Trophoblast cell (in vitro differentiated cells and primary cell): ENCODE results near the gene LRMDA.

Experiments
- DNase-seq, 2 donors: peaks; one replicate each; pipeline ENCODE4 v3.0.0-alpha.2; 2016
- H2AFZ ChIP-seq: 2 replicates; pipeline ENCODE4 v1.6.1; 2013; ENCODE audit warnings: low read length, moderate library complexity, mild to moderate bottlenecking; ENCODE audit not compliant: insufficient read depth, poor library complexity
- H2AK5ac ChIP-seq: 2 replicates; pipeline ENCODE4 v1.6.1; 2013; ENCODE audit warnings: mild to moderate bottlenecking, low read length
- H2BK120ac ChIP-seq: 2 replicates; pipeline ENCODE4 v1.6.1; 2013; ENCODE audit warnings: low read length, mild to moderate bottlenecking, moderate library complexity; ENCODE audit not compliant: insufficient read depth, poor library complexity
- H2BK12ac ChIP-seq: 2 replicates; pipeline ENCODE4 v1.6.1; 2013; ENCODE audit warnings: mild to moderate bottlenecking, low read length, moderate library complexity
- H2BK5ac ChIP-seq: 2 replicates; pipeline ENCODE4 v1.6.1; 2013; ENCODE audit warnings: low read length, low read depth, moderate library complexity, mild to moderate bottlenecking; ENCODE audit not compliant: poor library complexity
- H3K14ac ChIP-seq: 2 replicates; pipeline ENCODE4 v1.6.1; 2013; ENCODE audit warnings: mild to moderate bottlenecking, low read length
- H3K18ac ChIP-seq: 2 replicates; pipeline ENCODE4 v1.6.1; 2013; ENCODE audit warnings: mild to moderate bottlenecking, low read length
- H3K23ac ChIP-seq: 2 replicates; pipeline ENCODE4 v1.6.1; 2013; ENCODE audit warnings: low read length
- H3K27ac ChIP-seq: 2 replicates; pipeline ENCODE4 v1.5.1; 2013; ENCODE audit warnings: low read depth, mild to moderate bottlenecking, inconsistent platforms, low read length, moderate library complexity
- H3K27me3 ChIP-seq: 2 replicates; pipeline ENCODE4 v1.6.1; 2013; ENCODE audit warnings: inconsistent platforms, mild to moderate bottlenecking, low read length, moderate library complexity; ENCODE audit not compliant: insufficient read depth
- H3K36me3 ChIP-seq, 2 experiments: 1 replicate in 1 of 2; 2 replicates in 1 of 2; pipeline ENCODE4 v1.6.1; 2013; ENCODE audit warnings: low read length in 2 of 2, mild to moderate bottlenecking in 2 of 2, moderate library complexity in 1 of 2; ENCODE audit not compliant: insufficient read depth in 2 of 2, control insufficient read depth in 1 of 2
- H3K4ac ChIP-seq: 2 replicates; pipeline ENCODE4 v1.6.1; 2013; ENCODE audit warnings: low read depth, mild to moderate bottlenecking, low read length, moderate library complexity
- H3K4me1 ChIP-seq, 2 experiments: 1 replicate in 1 of 2; 2 replicates in 1 of 2; pipeline ENCODE4 v1.6.1; 2013; ENCODE audit warnings: low read length in 2 of 2, mild to moderate bottlenecking in 2 of 2, moderate library complexity in 1 of 2; ENCODE audit not compliant: insufficient read depth in 2 of 2, control insufficient read depth in 1 of 2
- H3K4me2 ChIP-seq: 2 replicates; pipeline ENCODE4 v1.6.1; 2013; ENCODE audit warnings: inconsistent platforms, mild to moderate bottlenecking, low read length, moderate library complexity
- H3K4me3 ChIP-seq: 2 replicates; pipeline ENCODE4 v1.5.1; 2013; ENCODE audit warnings: mild to moderate bottlenecking, low read depth, low read length, inconsistent platforms
- H3K79me1 ChIP-seq: one replicate; pipeline ENCODE4 v1.6.1; 2013; ENCODE audit warnings: low read length
- H3K79me2 ChIP-seq: 2 replicates; pipeline ENCODE4 v1.6.1; 2013; ENCODE audit warnings: low read length, mild to moderate bottlenecking; ENCODE audit not compliant: control insufficient read depth, insufficient read depth, poor library complexity
- H3K9ac ChIP-seq: 2 replicates; pipeline ENCODE4 v1.6.1; 2013; ENCODE audit warnings: mild to moderate bottlenecking, low read length
- H3K9me3 ChIP-seq: 2 replicates; pipeline ENCODE4 v1.6.1; 2013; ENCODE audit warnings: low read depth, mild to moderate bottlenecking, control low read depth, inconsistent platforms, low read length; ENCODE audit not compliant: insufficient read depth
- H4K12ac ChIP-seq: 2 replicates; pipeline ENCODE4 v1.6.1; 2013; ENCODE audit warnings: low read depth, mild to moderate bottlenecking, low read length, moderate library complexity
- H4K8ac ChIP-seq: 2 replicates; pipeline ENCODE4 v1.6.1; 2013; ENCODE audit warnings: low read depth, mild to moderate bottlenecking, low read length, moderate library complexity
- H4K91ac ChIP-seq: one replicate; pipeline ENCODE4 v1.6.1; 2013; ENCODE audit warnings: low read depth, mild to moderate bottlenecking, low read length, moderate library complexity
- WGBS: extraction: QIAGEN DNeasy Blood & Tissue Kit; methylation state at CpG from one replicate; pipeline ENCODE4 v1.1.7; 2013; ENCODE audit warnings: missing lambda C conversion rate; ENCODE audit not compliant: insufficient read length, insufficient coverage; ENCODE audit errors: extremely low coverage; 5-methylcytosine and 5-hydroxymethylcytosine counted together

Gene LRMDA

GRCh38 chr10:75498884-75499350 lies 67.5 kb downstream of the LRMDA start:
- Histone ChIP-seq H3K27me3 (no peaks in the 10 kb centered on the region), H4K12ac (no peak overlapping the region), H4K8ac (no peak overlapping the region), H2BK12ac (no peak overlapping the region), H3K79me2 (no peaks in the 10 kb centered on the region), H3K27ac (no peak overlapping the region), H2BK5ac (no peak overlapping the region), H3K18ac (no peak overlapping the region), H3K9ac (no peak overlapping the region), H3K36me3 (no peaks in the 10 kb centered on the region), H3K14ac (no peak overlapping the region), H3K4me2 (no peak overlapping the region), H2BK120ac (no peak overlapping the region), H2AFZ (no peak overlapping the region), H3K79me1 (no peaks in the 10 kb centered on the region), H4K91ac (no peak overlapping the region), H3K9me3 (no peaks in the 10 kb centered on the region), H2AK5ac (no peak overlapping the region), H3K23ac (no peak overlapping the region), H3K4ac (no peak overlapping the region), H3K4me1 (no peaks in the 10 kb centered on the region), H3K4me3 (no peak overlapping the region)
- WGBS, result no CpG with 5 or more reads among the region's 5 CpGs
- DNase-seq, result no peak

- H3K27ac ChIP-seq, result no peak overlapping the region
Measured at GRCh38 chr10:75499556-75500160, 68.2 kb downstream of the LRMDA start.

DNA sequence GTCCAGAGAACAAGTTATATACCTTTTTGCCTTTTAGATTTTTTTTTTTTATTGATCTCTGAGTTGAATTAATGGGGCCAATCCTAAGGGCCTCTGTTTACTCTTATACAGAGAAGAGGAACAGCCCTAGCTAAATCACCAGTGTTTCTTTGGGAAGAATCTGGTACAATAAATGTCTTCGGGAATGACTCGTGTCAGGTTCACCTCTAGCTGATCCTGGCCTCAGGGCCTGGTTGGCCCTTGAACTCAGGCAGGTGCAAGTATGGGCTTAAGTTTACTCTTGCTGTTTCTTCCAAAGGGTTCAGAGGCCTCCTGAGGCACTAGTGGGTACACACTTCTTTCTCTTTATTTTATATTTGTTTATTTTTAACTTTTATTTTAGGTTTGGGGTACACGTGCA lies 71.0 kb downstream of the LRMDA start:
- no peak overlapping the region for H2BK12ac ChIP-seq
- H3K4ac ChIP-seq, result no peak overlapping the region
- no peak overlapping the region for H3K18ac ChIP-seq
- H2AK5ac ChIP-seq, result no peak overlapping the region
- H3K23ac ChIP-seq, result no peak overlapping the region
- no peak overlapping the region for H4K8ac ChIP-seq
- H3K79me1 ChIP-seq, result no peaks in the 10 kb centered on the region
- H3K9ac ChIP-seq, result no peak overlapping the region
- H3K4me2 ChIP-seq, result no peak overlapping the region
- no peak overlapping the region for H3K27ac ChIP-seq
- H3K79me2 ChIP-seq, result no peaks in the 10 kb centered on the region
- no peaks in the 10 kb centered on the region for H3K36me3 ChIP-seq
- H3K14ac ChIP-seq, result no peak overlapping the region
- no peak for DNase-seq
- H3K4me1 ChIP-seq, result peaks cover 0 to 2% of the 10 kb centered on the region in 2 experiments
- H3K27me3 ChIP-seq, result no peaks in the 10 kb centered on the region
- H4K12ac ChIP-seq, result no peak overlapping the region
- H2BK120ac ChIP-seq, result no peak overlapping the region
- no peak overlapping the region for H3K4me3 ChIP-seq
- no peaks in the 10 kb centered on the region for H3K9me3 ChIP-seq
- no peak overlapping the region for H4K91ac ChIP-seq
- no peak overlapping the region for H2BK5ac ChIP-seq
- WGBS, result no CpG with 5 or more reads among the region's 3 CpGs
- H2AFZ ChIP-seq, result no peak overlapping the region

More at GRCh38 chr10:75499556-75500160, 68.2 kb downstream of the LRMDA start:
- no peaks in the 10 kb centered on the region for H3K9me3 ChIP-seq
- no peak overlapping the region for H2BK120ac ChIP-seq
- no peak overlapping the region for H2AFZ ChIP-seq
- no peak overlapping the region for H4K12ac ChIP-seq
- H3K79me2 ChIP-seq, result no peaks in the 10 kb centered on the region
- no peak overlapping the region for H3K23ac ChIP-seq
- H4K8ac ChIP-seq, result no peak overlapping the region
- H3K36me3 ChIP-seq, result no peaks in the 10 kb centered on the region
- no peaks in the 10 kb centered on the region for H3K4me1 ChIP-seq
- H3K79me1 ChIP-seq, result no peaks in the 10 kb centered on the region
- no peak overlapping the region for H3K4ac ChIP-seq
- H2BK12ac ChIP-seq, result no peak overlapping the region
- H2AK5ac ChIP-seq, result no peak overlapping the region
- H3K9ac ChIP-seq, result no peak overlapping the region
- DNase-seq, result no peak
- H4K91ac ChIP-seq, result no peak overlapping the region
- H3K27me3 ChIP-seq, result no peaks in the 10 kb centered on the region
- no CpG with 5 or more reads among the region's 4 CpGs for WGBS
- no peak overlapping the region for H2BK5ac ChIP-seq
- H3K4me2 ChIP-seq, result no peak overlapping the region
- no peak overlapping the region for H3K4me3 ChIP-seq
- H3K14ac ChIP-seq, result no peak overlapping the region
- H3K18ac ChIP-seq, result no peak overlapping the region

DNA sequence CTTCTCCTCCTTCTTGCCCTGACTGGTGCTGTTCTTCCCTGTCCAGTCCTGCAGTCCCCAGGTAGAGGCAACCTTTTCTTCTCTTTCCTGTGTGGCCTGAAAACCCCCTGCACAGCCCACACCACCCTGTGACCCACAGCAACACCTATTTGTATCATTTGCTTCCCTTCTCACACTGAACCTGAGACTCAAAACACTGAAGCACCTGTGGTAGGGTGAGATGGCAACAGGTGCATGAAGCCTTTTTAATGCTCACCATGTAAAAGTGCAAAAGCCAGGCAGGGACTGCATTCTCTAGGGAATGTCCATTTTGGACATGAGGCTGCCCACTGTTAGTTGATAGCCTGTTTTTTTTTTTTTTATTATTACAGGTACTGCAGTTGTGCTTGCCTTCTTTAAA lies 71.4 kb downstream of the LRMDA start:
- Histone ChIP-seq H4K12ac (no peak overlapping the region), H2BK120ac (no peak overlapping the region), H2AFZ (no peak overlapping the region), H3K79me2 (no peaks in the 10 kb centered on the region), H2BK5ac (no peak overlapping the region), H3K14ac (no peak overlapping the region), H3K4me2 (no peak overlapping the region), H3K4ac (no peak overlapping the region), H3K9me3 (no peaks in the 10 kb centered on the region), H3K9ac (no peak overlapping the region), H4K8ac (no peak overlapping the region), H3K18ac (no peak overlapping the region), H3K36me3 (no peaks in the 10 kb centered on the region), H2BK12ac (no peak overlapping the region), H3K27me3 (no peaks in the 10 kb centered on the region), H3K79me1 (no peaks in the 10 kb centered on the region), H3K4me1 (peaks cover 0 to 2% of the 10 kb centered on the region in 2 experiments), H3K4me3 (no peak overlapping the region), H2AK5ac (no peak overlapping the region), H3K27ac (no peak overlapping the region), H3K23ac (no peak overlapping the region), H4K91ac (no peak overlapping the region)
- DNase-seq, result no peak
